GM21717 (cell line): ENCODE results near the gene TMEM171.

Experiments
- ATAC-seq: cut with Tn5 transposase; IDR thresholded peaks from one replicate; pipeline ENCODE4 v1.9.1; 2021; ENCODE audit warnings: mild to moderate bottlenecking, moderate library complexity; ENCODE audit not compliant: unreplicated experiment

The TMEM171 gene, protein sequence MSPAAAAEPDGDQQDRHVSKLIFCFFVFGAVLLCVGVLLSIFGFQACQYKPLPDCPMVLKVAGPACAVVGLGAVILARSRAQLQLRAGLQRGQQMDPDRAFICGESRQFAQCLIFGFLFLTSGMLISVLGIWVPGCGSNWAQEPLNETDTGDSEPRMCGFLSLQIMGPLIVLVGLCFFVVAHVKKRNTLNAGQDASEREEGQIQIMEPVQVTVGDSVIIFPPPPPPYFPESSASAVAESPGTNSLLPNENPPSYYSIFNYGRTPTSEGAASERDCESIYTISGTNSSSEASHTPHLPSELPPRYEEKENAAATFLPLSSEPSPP

DNA sequence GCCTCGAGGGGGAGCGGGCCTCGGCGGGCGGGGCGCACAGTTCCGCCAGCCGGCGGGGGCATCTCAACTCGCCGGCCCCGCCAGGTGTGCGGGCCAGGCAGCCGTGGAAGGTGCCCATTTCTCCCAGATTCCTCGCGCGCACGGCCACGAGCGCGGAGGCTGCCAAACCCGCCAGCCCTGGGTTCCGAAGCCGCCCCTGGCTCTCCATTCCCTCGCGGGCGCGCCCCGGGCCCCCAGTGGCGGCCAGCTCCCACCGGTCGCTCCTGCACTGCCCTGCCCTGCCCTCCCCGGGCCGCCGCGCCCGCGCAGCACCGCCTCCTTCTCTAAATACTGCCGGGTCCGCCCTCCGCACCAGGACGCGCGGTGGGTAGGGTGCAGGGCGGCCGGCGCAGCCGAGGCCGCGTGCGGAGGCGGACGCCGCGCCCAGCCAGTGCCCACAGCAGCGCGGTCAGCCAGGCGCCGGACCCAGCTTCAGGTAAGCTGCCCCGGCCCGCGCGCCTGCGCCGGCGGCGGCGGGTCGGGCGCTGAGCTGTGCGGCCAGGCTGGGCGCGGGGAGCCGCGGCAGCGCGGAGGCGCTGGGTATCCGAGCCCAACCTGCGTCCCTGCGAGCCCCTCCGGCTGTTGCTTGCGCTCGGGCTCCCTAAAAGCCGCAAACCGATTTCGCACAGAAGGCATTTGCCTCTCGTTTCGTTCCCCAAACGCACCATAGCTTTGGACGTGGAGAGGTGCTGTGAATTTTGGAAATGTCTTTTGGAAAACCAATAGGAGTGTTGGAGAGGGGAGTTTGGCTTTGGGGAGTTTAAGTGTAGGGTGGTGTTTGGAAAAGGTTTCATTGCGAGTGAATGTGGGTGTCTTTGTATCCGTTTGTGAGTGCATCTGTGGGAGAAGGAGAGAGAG lies at the start of gene TMEM171:
TSS of gene TMEM171 (plus strand) at position 354 of the 897 bp plus-strand sequence. CDS start 2,799 bp downstream, outside the sequence.
- ATAC-seq, result no peak

DNA sequence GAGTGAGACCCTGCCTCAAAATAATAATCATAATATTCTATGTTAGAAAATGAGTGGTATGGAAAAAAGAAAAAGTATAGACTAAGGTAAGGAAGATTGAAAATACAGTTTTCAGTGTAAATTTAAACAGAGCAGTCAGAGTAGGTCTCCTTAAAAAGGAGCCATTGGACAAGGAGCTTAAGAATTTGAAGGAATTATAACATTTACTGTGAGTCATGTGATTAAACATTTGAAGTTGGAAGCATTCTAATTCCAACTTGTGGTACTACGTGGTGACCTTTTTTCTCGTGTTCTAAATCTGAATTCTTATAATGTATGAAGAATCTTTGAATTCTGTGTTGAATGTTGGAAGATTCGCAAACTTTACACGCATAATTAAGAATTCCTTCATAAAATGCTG lies 39.3 kb upstream of the TMEM171 start:
- ATAC-seq, result no peak

DNA sequence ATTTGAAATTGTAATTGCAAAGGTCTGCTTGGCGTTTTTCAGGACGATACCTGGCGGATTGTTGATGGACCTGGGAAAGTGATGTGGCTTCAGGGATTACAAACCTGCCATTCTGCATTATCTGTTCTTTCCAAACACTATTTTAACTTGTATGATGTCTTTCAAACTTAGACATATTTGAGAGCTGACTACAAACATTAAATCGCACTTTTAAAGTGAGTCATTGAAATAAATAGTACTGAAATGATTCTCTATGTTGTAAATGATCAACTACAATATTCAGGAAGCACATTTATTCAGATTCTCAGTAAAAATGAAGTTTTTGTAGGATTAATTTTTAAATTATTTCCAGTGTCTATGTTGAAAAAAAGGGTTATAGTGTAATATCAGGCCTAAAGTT lies 32.3 kb upstream of the TMEM171 start:
- ATAC-seq, result no peak

DNA sequence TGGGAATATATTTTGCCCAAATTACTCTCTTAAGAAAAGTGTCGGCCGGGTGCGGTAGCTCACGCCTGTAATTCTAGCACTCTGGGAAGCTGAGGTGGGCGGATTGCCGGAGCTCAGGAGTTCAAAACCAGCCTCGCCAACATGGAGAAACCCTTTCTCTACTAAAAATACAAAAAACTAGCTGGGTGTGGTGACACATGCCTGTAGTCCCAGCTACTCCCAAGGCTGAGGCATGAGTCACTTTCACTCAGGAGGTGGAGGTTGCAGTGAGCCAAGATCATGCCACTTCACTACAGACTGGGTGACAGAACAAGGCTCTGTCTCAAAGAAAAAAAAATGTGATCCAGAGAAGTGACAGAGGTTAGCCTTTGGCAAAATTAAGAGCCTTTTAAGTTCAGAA lies 26.4 kb upstream of the TMEM171 start:
- no peak for ATAC-seq

DNA sequence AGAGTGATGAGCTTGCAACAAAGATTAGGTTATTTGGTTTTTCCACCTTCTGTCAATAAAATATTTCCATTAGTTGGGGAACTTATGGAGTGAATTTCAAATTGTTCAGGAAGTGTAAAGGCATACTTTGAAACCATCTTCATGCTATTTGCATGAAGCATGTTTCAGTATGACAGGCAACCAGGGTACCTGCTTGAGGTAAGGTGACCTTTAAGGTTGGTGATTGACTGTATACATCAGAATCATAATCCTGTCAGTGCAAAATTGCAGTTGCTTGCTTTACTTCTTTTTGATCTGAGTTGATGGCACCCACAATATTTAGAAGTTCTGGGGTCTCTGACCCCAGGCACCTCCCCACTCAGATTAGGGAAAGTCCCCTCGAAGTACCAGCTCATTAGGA lies 26.0 kb upstream of the TMEM171 start:
- ATAC-seq, result no peak

DNA sequence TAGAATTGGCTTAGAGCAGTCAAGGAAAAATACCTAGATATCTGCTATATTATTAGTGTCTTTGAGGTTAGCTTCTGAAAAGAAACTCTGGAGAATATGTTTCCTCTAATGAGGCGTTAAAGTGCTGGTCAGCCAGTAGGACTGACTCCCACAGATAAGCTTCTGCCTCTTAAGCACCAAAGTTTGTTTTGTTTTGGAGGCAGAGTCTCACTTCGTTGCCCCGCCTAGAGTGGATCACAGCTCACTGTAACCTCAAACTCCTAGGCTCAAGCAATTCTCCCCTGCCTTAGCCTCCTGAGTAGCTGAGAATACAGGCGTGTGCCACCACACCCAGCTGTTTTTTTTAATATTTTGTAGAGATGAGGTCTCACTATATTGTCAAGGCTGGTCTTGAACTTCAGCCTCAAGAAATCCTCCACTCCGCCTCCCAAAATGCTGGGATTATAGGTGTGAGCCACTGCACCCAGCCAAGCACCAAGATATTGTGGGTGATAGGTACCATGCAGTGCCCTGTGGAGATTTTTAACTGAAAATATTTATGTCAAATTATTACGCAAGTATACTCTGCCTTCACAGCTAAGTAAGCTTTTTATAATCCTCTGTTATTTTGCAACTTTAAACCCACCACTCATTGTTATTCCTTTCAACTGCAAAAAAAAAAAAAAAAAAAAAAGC lies 24.7 kb upstream of the TMEM171 start:
- ATAC-seq, result no peak

DNA sequence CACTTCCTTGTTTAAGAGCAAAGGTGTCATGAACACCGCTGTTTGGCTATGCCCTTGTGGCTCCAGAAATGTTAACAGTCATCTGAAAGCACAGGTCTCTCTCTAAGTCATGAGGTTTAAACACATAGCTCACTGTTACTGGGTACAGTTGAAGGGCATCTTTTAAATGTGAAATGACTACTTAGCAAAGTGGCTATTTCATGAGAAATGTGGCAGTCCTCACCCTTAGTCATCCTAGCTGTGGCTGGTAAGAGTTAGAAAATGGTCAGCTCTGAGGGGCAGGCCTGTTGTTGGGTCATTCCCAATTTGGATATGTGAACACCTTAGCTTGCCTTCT lies 24.2 kb upstream of the TMEM171 start:
- no peak for ATAC-seq

DNA sequence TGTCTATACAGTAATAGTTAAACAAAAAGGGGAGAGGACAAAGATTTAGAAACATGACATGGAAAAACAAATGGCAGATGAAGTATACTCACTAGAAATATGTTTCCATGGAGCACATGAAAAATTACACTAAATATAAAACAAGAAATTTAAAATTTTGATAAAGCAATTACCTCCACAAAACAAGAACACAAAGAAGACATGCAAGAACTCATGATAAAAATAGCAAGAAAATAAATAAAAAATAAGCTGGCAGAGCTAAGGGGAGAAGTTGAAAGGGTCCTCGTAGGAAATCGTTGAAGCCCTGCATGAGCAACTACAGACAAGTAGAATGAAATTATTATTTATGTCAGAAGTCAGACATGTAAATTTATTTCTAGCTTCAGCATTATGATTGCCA lies 22.6 kb upstream of the TMEM171 start:
- no peak for ATAC-seq

DNA sequence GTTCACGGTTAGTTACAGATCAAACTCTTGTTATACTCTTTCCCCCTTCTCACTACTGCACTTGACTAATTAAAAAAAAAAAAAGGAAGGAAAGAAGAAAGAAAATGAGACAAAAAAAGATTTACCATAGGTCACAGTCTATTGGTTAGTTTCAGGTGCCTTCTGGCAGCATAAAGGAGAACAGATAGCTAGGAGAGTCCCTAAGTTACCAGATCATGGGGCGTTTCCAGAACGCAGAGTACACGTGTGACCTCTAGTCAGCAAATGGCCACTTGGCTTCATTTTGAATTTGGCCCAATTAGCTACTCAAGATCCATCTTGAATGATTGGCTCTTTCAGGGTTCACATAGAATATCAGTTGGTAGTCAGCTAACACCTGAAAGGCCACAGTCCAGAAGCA lies 20.3 kb upstream of the TMEM171 start:
- ATAC-seq, result no peak

DNA sequence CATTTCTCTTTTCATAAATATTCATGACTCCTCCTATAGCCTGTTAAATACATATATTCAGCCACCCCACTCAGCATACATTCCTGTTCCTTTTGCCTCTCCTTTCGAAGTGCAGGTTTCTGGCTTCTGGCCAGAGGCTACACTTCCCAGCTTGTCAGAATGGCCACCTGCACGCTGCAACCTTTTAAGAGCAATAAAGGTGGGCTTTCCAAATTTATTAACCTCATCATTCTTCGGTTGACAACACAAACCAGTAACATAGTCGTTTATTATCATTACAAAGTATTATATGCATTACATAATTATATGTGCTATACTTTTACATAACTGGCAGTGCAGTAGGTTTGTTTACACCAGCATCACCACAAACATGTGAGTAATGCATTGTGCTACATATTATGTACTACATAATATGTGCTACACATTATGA lies 16.5 kb upstream of the TMEM171 start:
- no peak for ATAC-seq

DNA sequence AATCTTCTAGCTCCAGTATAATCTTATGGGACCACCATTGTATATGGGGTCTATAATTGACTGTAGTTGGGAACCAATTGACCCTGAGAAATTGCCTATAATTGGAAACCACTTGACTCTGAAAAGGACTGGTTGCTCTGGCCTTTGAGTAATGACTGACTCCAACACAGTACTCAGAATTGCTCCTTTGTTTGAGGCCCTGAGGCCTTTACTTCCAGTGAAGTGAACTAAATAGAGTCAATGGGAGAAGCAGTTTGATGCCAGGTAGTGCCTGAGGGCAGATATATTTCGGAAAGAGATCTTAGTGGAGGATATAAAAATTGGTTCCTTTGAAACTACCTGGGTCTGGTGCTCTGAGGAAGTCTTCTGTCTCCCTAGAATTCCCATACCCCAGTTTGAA lies 16.0 kb upstream of the TMEM171 start:
- ATAC-seq, result no peak

DNA sequence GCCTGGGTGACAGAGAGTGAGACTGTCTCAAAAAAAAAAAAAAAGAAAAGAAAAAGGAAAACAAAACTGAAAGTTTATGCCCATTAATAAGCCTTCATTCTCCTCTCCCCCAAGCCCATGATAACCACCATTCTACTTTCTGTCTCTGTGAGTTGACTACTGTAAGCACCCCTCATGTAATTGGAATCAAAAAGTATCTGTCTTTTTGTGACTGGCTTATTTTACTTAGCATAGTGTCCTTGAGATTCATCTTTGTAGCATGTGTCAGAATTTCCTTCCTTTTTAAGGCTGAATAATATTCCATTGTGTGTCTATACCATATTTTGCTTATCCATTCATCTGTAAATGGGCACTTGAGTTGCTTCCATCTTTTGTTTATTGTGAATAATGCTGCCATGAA lies 14.0 kb upstream of the TMEM171 start:
- no peak for ATAC-seq

DNA sequence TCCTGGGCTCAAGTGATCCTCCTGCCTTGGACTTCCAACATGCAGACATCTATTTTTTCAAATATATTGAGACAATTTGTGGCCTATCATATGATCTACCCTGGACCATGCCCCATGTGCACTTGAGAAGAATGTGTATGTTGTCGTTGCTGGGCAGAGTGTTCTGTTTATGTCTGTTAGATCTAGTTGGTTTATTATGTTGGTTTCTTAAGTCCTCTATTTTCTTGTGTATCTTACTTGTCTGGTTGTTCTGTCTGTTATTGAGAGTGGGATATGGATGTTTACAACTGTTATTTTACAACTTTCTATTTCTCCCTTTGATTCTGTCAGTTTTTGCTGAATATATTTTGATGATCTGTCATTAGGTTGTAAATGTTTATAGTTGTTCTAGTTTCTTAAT lies 10.2 kb upstream of the TMEM171 start:
- ATAC-seq, result no peak

DNA sequence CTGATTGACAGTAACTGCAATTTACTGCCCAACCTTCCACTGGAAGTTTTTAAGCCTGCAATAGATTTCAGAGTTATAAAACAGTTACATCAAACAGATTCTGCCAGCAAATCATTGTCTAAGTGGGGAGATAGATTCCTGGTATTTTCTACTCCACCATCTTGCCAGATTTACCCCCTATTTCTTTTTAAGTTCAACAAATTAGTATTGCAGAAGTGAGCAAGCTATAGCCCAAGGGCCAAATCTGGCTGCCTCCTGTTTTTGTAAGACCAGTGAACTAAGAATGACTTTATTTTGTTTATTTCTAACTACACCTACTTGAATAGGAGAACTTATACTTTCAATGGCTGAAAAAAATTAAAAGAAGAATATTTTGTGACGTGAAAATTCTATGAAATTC lies 8.8 kb upstream of the TMEM171 start:
- no peak for ATAC-seq

DNA sequence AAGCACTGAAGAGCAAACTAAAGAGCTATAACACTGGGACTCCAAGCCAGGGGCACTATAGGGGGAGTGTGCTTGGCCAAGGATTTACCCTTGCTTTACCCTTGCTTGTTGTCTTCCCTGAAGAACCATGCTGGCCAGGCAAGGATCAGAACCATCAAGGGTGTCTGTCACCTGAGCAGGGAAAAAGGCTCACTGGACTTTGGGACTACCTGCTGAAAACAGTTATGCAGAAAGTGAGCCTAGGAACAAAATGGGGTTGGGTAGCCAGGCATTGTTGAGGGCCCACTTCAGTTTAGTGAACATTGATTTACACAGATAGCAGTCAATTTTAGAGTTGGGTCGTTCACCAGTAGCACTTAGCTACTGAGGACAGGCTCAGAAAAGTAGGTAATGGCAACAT lies 8.0 kb upstream of the TMEM171 start:
- ATAC-seq, result no peak

DNA sequence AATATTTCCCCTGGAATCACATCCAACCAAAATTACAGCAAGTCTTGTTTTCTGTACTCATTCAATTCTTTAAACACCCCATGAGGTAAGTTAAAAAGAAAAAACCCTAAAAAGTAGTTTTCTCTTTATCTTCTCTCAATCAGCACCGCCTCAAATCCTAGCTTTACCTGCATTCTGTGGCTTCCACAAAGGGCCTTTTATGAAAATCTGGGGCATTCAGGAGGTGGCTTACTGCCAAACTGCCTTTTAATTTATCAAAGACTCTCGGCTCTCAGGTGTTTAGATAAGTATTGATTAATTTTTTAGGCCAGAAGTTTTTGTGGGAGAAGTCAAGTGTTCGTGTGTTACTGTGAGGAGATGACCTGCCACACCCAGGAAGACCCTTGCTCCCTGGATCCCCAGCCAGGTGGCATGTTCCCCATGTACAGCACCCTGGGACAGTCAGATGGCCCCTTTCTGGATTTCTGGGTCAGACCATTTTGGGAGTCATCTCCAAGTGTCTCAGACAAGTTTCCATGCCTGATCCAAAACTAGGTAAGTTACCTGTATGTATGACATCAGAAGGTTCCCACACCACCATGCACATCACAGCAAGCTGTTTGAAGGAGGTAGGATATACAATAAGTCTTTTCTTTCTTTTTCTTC lies 6.2 kb upstream of the TMEM171 start:
- ATAC-seq, result no peak

DNA sequence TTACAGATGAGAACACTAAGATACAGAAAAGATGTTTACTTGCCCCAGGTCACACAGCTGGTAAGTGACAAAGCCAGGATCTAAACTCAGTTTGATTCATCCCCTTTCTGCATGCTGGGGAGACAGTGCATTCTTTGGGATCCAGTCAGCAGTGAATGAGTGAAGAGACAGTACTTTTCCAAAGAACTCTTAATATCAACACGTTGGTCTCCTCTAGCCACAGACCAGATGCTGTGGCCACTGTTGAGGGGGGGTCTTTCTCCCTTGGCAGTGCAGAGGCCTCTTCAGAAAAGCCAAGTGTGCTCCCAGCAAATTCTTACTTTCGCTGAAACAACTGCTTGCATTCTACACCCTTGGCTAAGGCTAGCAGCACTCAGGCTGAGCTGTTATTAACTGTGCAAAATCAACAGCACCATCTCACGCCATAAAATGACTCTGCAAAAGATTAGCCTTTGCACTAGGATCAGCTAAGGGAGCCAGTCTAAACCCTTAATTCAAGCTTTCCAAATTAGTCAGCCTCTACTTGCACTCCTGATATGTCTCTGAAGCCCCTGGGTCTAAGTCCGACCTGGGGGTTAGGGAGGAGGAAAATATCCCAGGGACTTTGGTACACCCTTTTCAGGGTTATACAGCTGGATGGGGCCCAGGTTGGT lies 4.8 kb upstream of the TMEM171 start:
- ATAC-seq, result no peak

DNA sequence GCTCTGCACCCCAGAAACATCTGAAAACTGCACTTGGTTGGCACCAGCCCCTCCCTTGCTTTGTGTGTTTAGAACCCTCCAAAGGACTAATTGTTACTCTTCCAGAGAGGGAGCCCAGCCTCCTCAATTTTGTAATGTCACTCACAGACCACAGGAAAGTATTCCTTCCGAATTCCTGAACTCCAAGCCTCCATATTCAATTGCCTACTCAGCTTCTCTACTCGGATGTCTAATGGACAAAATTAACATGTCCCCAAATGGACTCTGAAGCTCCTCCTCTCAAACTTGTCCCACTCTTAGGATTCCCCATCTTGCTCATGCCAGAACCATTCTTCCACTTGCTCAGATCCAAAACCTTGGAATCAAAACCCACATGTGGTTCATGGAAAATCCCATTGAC lies 3.9 kb upstream of the TMEM171 start:
- no peak for ATAC-seq

DNA sequence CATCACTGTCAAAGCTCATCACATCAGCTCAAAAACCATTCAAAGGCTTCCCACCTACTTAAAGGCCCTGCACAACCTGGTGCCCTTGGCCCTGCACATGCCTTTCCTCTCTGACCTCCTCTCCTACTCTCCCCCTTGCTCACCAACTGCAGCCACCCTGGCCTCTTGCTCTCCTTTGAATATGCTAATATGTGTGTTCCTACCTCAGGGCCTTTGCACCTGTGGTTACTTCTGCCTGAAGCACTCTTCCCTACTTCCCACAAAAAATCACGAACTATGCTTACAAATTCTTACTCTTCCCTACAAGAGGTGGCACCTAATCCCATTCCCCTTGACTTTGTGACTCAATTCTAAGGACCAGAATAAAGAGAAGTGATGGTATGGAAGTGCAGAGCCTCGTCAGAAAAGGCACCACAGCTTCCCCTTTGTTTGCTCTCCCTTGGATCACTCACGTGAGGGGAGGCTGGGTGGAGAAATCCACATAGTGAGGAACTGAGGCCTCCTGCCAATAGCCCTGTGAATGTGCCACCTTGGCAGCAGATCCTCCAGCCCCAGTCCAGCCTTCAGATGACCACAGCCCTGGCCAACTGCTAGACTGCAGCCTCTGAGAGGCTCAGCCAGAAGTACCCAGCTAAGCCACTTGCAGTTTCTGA lies 3.2 kb upstream of the TMEM171 start:
- no peak for ATAC-seq

DNA sequence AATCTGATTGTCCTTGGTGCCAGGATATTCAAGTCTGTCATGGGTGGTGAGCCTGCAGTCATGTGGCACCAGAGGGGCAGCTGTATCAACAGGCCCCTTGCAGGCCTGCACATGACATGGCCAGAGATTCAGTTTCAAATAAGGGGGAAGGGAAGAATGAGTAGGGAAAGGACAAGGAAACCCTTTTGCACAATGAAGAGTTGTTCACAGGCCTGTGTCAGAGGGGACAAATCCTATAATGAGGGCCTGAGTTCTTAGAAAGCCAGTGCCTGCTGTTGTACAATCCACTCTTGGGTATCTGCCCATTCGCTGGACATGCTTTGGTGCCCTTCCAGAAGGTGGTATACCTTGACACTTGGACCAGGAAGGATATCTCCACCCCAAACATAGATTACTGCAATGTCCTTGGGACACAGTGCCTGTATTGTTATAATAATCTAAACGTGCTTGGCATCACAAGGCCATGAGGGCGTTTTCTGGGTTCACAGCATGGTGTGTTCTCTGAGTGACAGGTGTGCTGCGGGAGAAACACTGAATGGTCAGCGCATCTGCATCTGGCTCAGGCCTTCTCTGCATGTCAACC lies 1.9 kb upstream of the TMEM171 start:
- ATAC-seq, result no peak
